GM12878 (cell line): ENCODE measurements around the gene LPIN1. TPM values are rescaled to one million over a fixed set of nuclear protein-coding genes. Genes with fewer than 3 reads are reported as not detected.

Experiments used
- BCL11A ChIP-seq: IDR thresholded peaks from 2 replicates; pipeline ENCODE4 v1.6.1; 2011; ENCODE audit warnings: low read depth, low read length
- BRCA1 ChIP-seq: IDR thresholded peaks from 2 replicates; pipeline ENCODE4 v1.6.1; 2011; ENCODE audit warnings: low read depth, low read length, improper control_type of control experiment
- CHD4 ChIP-seq: fragments of 200-600 bp; sonication (generic); IDR thresholded peaks from 2 replicates; pipeline ENCODE4 v1.6.1; 2016; ENCODE audit warnings: mild to moderate bottlenecking
- GABPA ChIP-seq: IDR thresholded peaks from 2 replicates; pipeline ENCODE4 v1.6.1; 2014; ENCODE audit warnings: antibody characterized with exemption, low read depth, mild to moderate bottlenecking, inconsistent platforms
- HDAC2 ChIP-seq: fragments of 200-600 bp; sonication (generic); IDR thresholded peaks from 2 replicates; pipeline ENCODE4 v1.6.1; 2017
- IKZF1 ChIP-seq: fragments of 450-650 bp; conservative IDR thresholded peaks from 2 replicates; pipeline ENCODE4 v1.6.1; 2017; ENCODE audit warnings: antibody characterized with exemption, mild to moderate bottlenecking
- MTA3 ChIP-seq: IDR thresholded peaks from 2 replicates; pipeline ENCODE4 v1.6.1; 2012; ENCODE audit warnings: low read length, inconsistent platforms, borderline replicate concordance
- NFIC ChIP-seq: IDR thresholded peaks from 2 replicates; pipeline ENCODE4 v1.6.1; 2012; ENCODE audit warnings: low read depth, mild to moderate bottlenecking, inconsistent platforms, low read length, moderate library complexity
- RAD51 ChIP-seq: fragments of 450-650 bp; IDR thresholded peaks from 2 replicates; pipeline ENCODE4 v1.6.1; 2016; ENCODE audit warnings: moderate library complexity, mild to moderate bottlenecking, inconsistent platforms
- STAT3 ChIP-seq: IDR thresholded peaks from 2 replicates; pipeline ENCODE4 v1.6.1; 2011; ENCODE audit warnings: low read depth, low read length, improper control_type of control experiment
- TAF1 ChIP-seq: IDR thresholded peaks from 2 replicates; pipeline ENCODE4 v1.6.1; 2011; ENCODE audit warnings: mild to moderate bottlenecking, low read depth, low read length, borderline replicate concordance
- TARDBP ChIP-seq: IDR thresholded peaks from 2 replicates; pipeline ENCODE4 v1.6.1; 2016; ENCODE audit warnings: borderline replicate concordance
- ZNF384 ChIP-seq: IDR thresholded peaks from 2 replicates; pipeline ENCODE4 v1.6.1; 2012; ENCODE audit warnings: low read depth, mild to moderate bottlenecking, low read length, improper control_type of control experiment, borderline replicate concordance
- polyA plus RNA-seq, 11 experiments: library from polyadenylated mRNA; depleted of rRNA in 4 of 11; unstranded in 6 of 11; stranded (reverse) in 5 of 11; fragments of >200 nt; fragmentation: Nextera tagmentation in 4 of 11; fragmentation: Illumina TruSeq in 1 of 11; extraction: Ambion mirVana in 4 of 11; extraction: Trizol in 1 of 11; gene quantifications; 1 replicate in 1 of 11; 2 replicates in 10 of 11; pipeline versions ENCODE4 v1.2.1 to v1.2.3, GENCODE V29; 2011 to 2016; ENCODE audit warnings: inconsistent platforms in 2 of 11, missing spikeins in 2 of 11, low read depth in 1 of 11
- total RNA-seq, 4 experiments: library from RNA; depleted of rRNA in 3 of 4; stranded (reverse); fragments of >200 nt in 3 of 4; fragmentation: Illumina TruSeq in 1 of 4; extraction: Trizol in 1 of 4; gene quantifications; 2 replicates each; pipeline versions ENCODE4 v1.2.1 to v1.2.3, GENCODE V29; 2013 to 2021
- TF ChIP-seq, protein P1 (sequence below): fragments of 450-650 bp; IDR thresholded peaks from 2 replicates; pipeline ENCODE4 v1.6.1; 2017; ENCODE audit warnings: mild to moderate bottlenecking, low read depth, inconsistent platforms; ENCODE audit not compliant: poor library complexity, severe bottlenecking
- TF ChIP-seq, protein P2 (sequence below): IDR thresholded peaks from 2 replicates; pipeline ENCODE4 v1.6.1; 2012; ENCODE audit warnings: low read depth, low read length, improper control_type of control experiment
- TF ChIP-seq, protein P3 (sequence below): IDR thresholded peaks from 2 replicates; pipeline ENCODE4 v1.6.1; 2011; ENCODE audit warnings: borderline replicate concordance, low read depth, mild to moderate bottlenecking, moderate library complexity, mixed read lengths, low read length; ENCODE audit not compliant: insufficient read depth; ENCODE audit errors: extremely low read length
- TF ChIP-seq, protein P4 (sequence below): fragments of 450-650 bp; IDR thresholded peaks from 2 replicates; pipeline ENCODE4 v1.6.1; 2017; ENCODE audit warnings: low read depth, mild to moderate bottlenecking, moderate library complexity

LPIN1 gene
- total and polyA plus RNA-seq, 10 of the 15 experiments (the other 5 are each of a cell fraction or from before 2014, with no cell fraction given), result 18.8 to 82.5 (median 50.3) TPM

DNA sequence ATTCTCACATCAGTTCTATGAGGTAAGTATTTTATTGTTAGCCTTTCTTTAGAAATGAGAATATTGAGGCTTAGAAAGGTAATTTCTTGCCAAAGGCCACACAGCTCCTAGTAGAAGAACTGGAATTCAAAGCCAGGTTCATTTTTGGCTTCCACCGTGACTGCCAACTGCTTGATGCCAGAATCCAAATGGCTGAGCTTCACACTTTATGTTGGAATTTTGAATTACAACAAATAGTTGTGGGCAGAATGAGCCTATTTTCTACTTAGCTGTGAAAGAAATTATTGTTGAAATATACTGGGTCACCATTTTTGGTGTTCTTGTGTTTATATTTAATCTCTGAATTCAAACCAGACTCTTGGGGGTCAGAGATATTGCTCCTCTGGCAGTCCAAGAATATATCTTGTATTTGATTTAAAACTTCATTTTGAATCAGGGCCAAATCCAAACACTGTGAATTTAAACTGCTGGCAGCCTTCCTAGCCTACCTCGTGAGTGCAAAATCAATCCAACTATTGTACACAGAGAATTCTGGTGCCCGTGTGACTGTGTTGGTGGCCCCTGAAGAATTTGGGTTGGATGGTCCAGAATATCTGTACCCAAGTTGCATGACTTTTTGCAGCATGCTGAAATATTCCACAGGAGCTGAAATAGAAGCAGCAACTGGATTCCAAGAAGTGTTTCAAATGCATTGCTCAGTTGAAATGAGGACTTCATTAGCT is 35.6 kb upstream of the LPIN1 start (continued):
- TF ChIP-seq, protein P1, sequence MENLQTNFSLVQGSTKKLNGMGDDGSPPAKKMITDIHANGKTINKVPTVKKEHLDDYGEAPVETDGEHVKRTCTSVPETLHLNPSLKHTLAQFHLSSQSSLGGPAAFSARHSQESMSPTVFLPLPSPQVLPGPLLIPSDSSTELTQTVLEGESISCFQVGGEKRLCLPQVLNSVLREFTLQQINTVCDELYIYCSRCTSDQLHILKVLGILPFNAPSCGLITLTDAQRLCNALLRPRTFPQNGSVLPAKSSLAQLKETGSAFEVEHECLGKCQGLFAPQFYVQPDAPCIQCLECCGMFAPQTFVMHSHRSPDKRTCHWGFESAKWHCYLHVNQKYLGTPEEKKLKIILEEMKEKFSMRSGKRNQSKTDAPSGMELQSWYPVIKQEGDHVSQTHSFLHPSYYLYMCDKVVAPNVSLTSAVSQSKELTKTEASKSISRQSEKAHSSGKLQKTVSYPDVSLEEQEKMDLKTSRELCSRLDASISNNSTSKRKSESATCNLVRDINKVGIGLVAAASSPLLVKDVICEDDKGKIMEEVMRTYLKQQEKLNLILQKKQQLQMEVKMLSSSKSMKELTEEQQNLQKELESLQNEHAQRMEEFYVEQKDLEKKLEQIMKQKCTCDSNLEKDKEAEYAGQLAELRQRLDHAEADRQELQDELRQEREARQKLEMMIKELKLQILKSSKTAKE, result no peak
- TF ChIP-seq, protein P2, sequence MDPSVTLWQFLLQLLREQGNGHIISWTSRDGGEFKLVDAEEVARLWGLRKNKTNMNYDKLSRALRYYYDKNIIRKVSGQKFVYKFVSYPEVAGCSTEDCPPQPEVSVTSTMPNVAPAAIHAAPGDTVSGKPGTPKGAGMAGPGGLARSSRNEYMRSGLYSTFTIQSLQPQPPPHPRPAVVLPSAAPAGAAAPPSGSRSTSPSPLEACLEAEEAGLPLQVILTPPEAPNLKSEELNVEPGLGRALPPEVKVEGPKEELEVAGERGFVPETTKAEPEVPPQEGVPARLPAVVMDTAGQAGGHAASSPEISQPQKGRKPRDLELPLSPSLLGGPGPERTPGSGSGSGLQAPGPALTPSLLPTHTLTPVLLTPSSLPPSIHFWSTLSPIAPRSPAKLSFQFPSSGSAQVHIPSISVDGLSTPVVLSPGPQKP, result no peak
- TF ChIP-seq BRCA1 (no peak), TAF1 (no peak), MTA3 (no peak), BCL11A (no peak), NFIC (no peak), GABPA (no peak), STAT3 (no peak), TARDBP (no peak), CHD4 (no peak), HDAC2 (no peak), RAD51 (no peak), IKZF1 (no peak), ZNF384 (no peak)
- TF ChIP-seq, protein P3, sequence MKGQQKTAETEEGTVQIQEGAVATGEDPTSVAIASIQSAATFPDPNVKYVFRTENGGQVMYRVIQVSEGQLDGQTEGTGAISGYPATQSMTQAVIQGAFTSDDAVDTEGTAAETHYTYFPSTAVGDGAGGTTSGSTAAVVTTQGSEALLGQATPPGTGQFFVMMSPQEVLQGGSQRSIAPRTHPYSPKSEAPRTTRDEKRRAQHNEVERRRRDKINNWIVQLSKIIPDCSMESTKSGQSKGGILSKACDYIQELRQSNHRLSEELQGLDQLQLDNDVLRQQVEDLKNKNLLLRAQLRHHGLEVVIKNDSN, result no peak
- TF ChIP-seq, protein P4, sequence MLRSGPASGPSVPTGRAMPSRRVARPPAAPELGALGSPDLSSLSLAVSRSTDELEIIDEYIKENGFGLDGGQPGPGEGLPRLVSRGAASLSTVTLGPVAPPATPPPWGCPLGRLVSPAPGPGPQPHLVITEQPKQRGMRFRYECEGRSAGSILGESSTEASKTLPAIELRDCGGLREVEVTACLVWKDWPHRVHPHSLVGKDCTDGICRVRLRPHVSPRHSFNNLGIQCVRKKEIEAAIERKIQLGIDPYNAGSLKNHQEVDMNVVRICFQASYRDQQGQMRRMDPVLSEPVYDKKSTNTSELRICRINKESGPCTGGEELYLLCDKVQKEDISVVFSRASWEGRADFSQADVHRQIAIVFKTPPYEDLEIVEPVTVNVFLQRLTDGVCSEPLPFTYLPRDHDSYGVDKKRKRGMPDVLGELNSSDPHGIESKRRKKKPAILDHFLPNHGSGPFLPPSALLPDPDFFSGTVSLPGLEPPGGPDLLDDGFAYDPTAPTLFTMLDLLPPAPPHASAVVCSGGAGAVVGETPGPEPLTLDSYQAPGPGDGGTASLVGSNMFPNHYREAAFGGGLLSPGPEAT, result no peak
